Esophagus muscularis mucosa (tissue), 4 donors: Measurements from ENCODE around the gene GALNT14.

Source experiments
- CTCF ChIP-seq, 3 experiments: fragments of 200-600 bp in 2 of 3; fragments of 450-650 bp in 1 of 3; sonication (generic) in 2 of 3; IDR thresholded peaks; one replicate each; pipeline ENCODE4 v1.5.1; 2017 to 2019; ENCODE audit warnings: antibody characterized with exemption in 3 of 3, mild to moderate bottlenecking in 2 of 3, moderate library complexity in 1 of 3
- EP300 ChIP-seq: sonication (generic); formaldehyde crosslinking; IDR thresholded peaks from one replicate; pipeline ENCODE4 v1.6.1; 2017; ENCODE audit warnings: antibody characterized with exemption
- POLR2AphosphoS5 ChIP-seq, 2 donors: sonication (generic); formaldehyde crosslinking; IDR thresholded peaks; one replicate each; pipeline ENCODE4 v1.6.1; 2017; ENCODE audit warnings: antibody characterized with exemption in 2 of 2

- TF ChIP-seq CTCF (IDR thresholded peaks at IDR 0.05) (no peak), POLR2AphosphoS5 (IDR thresholded peaks at IDR 0.05) (no peak), EP300 (no peak)
These were observed 182.6 kb downstream of the GALNT14 start for GRCh38 chr2:30955516-30956132.
